ENCODE data around the gene LIPI. TPM values are rescaled to one million over a fixed set of nuclear protein-coding genes. Genes with fewer than 3 reads are reported as not detected.
"Not testable (repeated sequence)": the region's sequence is repeated elsewhere in the genome, so short reads cannot be mapped to it uniquely, and the experiment has no call there.

LIPI gene
- total RNA-seq, 1 experiment from 2014 or later, result not detected

DNA sequence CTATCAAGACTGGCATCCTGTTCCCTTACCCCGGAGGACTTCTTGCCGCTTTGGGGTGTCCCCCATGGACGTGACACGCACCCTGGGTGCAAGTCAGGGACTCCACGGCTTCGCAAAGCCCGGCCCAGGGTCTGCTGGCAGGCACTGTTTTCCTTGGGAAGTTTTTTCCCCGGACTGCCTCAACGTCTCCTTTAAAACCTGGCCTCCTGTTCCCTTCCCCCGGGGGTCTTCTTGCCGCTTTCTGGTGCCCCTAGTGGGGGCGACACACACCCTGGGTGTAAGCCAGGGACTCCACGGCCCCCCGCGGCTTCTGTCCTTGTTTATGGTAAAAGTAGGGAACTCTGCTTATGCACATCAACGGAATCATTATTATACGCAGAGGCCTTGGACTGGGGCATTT is 136.6 kb downstream of the LIPI start:
- DNase-seq (ENCODE audit: low read depth), result no peak

DNA sequence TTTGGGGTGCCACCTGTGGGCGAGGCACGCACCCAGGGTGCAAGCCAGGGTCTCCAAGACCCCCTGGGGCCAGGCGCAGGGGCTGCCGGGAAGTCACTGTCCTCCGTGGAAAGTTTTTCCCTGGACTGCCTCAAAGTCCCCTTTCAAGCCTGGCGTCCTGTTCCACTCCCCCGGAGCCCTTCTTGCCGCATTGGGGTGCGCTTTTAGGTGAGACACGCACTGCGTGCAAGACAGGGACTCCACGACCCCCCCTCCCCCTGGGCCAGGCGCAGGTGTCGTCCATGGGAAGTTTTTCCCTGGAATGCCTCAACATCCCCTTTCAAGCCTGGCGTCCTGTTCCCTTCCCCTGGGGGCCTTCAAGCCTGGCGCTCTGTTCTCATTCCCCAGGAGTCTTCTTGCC is 137.1 kb downstream of the LIPI start:
- DNase-seq (ENCODE audit: low read depth), result no peak

DNA sequence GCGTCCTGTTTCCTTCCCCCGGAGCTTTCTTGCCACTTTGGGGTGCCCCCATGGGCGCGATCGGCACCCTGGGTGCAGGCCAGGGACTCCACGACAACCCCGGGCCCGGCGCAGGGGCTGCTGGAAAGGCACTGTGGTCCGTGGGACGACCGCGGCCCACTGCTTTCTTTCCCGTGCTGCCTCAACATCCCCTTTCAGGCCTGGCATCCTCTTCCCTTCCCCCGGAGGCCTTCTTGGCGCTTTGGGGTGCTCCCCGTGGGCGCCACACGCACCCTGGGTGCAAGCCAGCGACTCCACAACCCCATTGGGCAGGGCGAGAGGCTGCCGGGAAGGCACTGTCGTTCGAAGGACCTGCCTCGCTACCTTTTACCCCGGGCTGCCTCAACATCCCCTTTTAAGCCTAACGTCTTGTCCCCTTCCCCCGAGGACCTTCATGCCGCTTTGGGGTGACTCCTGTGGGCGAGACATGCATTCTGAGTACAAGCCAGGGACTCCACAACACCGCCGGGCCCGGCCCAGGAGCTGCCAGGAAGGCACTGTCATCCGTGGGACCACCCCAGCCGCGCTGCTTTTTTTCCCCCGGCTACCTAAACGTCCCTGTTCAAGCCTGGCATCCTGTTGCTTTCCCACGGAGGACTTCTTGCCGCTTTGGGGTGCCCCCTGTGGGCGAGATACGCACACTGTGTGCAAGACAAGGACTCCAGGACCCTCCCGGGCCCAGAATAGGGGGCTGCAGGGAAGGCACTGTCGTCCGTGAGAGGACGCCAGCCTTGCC is 137.8 kb downstream of the LIPI start:
- DNase-seq (ENCODE audit: low read depth), result no peak

DNA sequence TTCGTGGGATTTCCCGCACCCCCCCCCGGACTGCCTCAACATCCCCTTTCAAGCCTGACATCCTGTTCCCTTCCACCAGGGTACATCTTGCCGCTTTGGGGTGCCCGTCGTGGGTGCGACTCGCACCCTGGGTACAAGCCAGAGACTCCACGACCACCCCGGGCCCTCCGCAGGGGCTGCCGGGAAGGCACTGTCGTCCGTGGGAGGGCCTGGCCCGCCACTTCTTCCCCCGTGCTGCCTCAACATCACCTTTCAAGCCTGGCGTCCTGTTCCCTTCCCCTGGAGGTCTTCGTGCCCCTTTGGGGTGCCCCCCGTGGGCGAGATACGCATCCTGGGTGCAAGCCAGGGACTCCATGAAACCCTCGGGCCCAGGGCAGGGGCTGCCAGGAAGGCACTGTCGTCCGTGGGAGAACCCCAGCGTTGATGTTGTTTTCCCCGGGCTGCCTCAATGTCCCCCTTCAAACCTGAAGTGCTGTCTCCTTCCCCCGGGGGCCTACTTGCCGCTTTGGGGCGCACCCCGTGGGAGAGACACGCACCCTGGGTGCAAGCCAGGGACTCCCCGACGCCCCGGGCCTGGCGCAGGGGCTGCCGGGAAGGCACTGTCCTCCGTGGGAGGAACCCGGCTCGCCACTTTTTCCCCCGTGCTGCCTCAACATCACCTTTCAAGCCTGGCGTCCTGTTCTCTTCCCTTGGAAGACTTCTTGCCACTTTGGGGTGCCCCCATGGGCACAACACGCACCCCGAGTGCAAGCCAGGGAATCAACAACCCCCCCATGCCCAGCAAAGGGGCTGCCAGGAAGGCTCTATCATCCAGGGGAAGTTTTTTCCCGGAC is 138.6 kb downstream of the LIPI start:
- no peak for DNase-seq (ENCODE audit: low read depth)

DNA sequence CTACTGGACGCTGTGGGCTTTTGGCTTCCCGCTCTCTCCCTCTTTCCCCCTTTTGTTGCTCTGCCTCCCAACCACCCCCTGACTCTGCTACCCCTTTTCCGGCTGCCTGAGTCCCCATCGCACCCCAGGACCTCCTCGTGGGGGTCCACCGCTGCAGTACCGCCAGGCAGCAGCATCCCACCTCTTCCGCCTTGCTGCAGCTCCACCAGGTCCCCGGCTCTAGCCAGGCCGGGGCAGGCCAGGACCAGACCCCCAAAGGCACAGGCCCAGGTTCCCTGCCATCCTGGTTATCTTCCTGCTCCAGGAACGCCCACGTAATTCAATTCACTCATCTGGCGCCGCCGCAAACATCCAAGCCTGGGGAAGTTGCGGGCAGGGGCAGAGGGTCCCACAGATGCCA is 139.8 kb downstream of the LIPI start:
- DNase-seq (ENCODE audit: low read depth), result no peak

DNA sequence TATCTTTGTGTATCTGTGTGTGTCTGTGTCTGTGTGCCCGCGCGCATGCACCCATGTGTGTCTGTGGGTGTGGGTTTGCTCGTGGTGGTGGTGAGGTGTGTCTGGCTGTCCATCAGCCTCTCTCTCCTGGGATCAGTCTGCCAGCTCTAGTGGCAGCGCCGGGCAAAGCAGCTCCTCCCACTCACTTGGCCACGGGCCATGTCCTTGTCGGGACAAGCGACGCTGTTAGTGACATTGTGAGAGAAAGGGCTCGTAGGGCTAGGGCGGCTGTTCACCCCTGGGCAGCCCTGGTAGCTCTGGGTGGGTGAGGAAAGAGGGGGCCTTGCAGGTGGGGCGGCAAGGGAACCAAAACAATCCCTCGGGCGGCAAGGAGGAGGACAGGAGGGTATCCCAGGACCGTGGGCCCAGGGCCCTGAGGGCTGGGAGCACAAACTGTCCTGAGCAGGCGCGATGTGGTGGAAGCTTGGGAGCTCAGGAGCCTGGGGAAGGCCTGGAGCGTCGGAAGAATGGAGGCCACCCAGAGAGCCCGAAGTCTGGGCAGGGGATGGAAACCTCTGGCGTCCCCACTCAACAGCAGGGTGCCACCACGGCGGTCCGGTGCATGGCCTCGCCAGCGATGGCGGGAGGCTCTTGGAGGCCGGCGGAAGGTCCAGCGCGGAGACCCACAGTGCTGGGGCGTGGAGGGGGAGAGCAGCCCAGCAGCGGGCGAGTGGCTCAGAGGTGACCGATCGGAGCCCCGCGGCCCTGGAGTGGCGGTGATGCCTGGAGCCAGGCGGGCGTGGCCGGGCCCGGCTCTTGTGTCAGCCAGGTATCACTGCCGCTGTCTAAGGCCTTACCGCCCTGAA is 140.5 kb downstream of the LIPI start:
- no peak for DNase-seq (ENCODE audit: low read depth)

DNA sequence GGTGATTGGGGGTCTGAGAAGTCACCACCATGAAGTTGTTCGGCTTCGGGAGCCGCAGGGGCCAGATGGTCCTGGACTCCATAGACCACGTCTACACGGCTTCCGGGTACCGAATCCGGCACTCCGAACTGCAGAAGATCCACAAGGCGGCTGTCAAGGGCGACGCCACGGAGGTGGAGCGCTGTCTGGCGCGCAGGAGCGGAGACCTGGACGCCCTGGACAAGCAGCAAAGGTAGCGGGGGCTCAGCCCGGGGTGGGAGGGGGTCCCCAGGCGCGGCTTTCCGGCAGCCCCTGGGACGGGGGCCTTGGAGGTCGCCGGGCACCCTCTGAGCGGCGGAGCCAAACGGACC is 146.5 kb downstream of the LIPI start:
- no peak for DNase-seq (ENCODE audit: low read depth)

DNA sequence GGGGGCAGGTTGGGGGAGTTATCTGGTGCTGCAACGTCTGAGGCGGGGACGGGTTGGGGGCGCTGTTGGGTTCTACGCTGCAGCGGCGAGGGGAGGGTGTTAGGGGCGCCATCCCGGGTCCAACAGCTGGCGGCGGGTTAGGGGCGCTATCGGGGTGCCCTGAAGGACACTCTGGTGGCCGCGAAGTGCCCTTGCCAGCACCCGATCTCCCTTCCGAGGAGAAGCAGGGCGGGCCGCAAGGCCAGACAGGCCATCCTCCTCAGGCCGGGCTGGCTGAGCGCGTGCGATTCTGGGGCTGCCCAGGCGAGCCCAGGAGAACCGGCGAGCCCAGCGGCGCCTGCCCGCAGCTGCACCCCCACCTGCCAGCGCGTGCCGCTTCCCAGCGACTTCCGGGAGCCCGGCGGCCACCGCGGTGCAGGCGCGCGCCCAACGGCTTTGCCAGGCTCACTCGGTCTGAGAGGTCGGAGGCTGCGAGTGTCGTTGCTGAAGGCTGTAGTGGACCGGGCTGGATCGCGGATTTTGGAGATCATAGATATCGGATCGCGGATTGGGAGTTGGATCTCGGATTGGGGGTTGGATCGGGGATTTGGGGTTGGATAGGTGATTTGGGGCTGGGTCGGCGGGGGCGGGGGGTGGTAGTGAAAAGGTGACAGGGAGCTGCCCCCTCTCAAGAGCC is 147.0 kb downstream of the LIPI start:
- DNase-seq (ENCODE audit: low read depth), result not testable (repeated sequence)

DNA sequence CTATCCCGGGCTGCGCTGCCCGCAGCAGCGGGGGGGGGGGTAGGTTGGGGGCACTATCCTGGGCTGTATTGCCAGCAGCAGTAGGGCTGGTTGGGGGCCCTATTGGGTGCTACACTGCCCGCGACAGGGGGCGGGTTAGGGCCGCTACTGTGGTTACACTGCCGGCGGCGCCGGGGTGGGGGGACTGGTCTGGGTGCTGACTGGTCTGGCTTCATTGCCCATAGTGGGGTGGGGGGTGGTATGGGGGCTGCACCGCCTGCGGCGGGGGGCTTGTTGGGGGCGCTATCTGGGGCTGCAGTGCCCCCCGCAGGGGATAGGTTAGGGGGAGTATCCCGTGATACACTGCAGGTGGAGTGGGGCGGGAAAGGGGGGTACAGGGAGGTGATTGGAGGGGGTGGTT is 148.1 kb downstream of the LIPI start:
- DNase-seq (ENCODE audit: low read depth), result not testable (repeated sequence)

DNA sequence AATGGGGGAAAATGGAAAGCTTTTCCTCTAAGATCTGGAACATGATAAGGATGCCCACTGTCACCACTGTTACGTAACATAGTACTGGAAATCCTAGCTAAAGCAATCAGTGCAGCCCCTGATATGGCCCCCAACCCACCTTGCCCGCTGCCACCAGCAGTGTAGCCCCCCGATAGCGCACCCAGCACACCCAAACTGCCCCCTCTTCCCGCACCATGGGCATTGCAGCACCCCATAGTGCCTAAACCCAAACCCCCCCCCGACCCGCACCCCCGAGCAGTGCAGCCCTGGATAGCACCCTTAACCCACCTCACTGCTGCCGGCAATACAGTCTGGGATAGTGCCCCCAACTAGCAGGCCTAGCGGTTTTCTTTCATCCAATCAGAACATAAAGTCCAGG is 148.9 kb downstream of the LIPI start:
- not testable (repeated sequence) for DNase-seq (ENCODE audit: low read depth)

DNA sequence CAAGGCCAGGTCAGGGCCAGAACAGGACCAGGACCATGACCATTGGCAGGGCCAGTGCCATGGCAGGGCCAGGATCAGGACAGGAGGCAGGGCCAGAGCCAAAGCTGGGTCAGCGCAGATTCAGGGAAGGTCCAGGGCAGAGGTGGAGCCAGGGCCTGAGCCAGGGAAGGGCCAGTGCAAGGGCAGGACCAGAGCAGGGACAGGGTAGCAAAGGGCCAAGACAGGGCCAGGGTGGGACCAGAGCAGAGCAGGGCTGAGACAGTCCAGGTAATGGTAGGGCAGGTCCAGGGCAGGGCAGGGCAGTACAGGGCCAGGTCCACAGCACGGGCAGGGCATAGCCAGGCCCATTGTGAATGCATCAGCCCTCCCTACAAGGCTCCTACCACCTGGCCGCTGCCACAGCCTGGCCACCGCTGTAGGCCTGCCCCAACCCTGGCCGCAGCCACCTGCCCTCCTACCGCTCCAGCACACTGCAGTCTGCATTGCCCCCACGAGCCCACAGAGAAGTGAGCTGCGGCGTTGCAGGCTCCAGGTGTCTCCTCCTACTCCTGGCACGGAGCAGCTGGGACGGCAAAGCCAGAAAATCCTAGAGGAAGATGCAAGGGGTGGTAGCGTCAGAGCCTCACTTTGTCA is 151.6 kb downstream of the LIPI start:
- DNase-seq (ENCODE audit: low read depth), result not testable (repeated sequence)

Other genes with a start within 250 kb of the LIPI start
- not detected in 2 replicates for gene RBM11, start 5.2 kb upstream of the LIPI start, total RNA-seq (2014; rRNA removed)
- 54.6 and 58.5 TPM in 2 replicates for gene HSPA13, start 172.2 kb upstream of the LIPI start, total RNA-seq (2014; rRNA removed)